ENCODE data around the gene CBLB. TPM values are rescaled to one million over a fixed set of nuclear protein-coding genes. Genes with fewer than 3 reads are reported as not detected.
A peak's percentile ranks its signal among the peaks of the same experiment; 100 is the strongest.
"Not testable (repeated sequence)": the region's sequence is repeated elsewhere in the genome, so short reads cannot be mapped to it uniquely, and the experiment has no call there.

Gene CBLB
- total RNA-seq, 2 experiments from 2014 or later, result 95.1 to 97.3 TPM

- Mint-ChIP-seq H3K9me3 (peaks cover 18% of the 10 kb centered on the region), H3K4me3 (no peak overlapping the region), H3K27me3 (no peaks in the 10 kb centered on the region), H3K4me1 (peaks cover 18% of the 10 kb centered on the region), H3K27ac (no peak overlapping the region), H3K36me3 (peaks cover 72% of the 10 kb centered on the region)
- DNase-seq, result no peak
Measured at GRCh38 chr3:105730801-105731354, 137.9 kb downstream of the CBLB start.

GRCh38 chr3:105729667-105730066, 139.1 kb downstream of the CBLB start:
- H3K9me3 Mint-ChIP-seq, result peaks cover 18% of the 10 kb centered on the region
- peaks cover 22% of the 10 kb centered on the region for H3K4me1 Mint-ChIP-seq
- no peak for DNase-seq
- H3K36me3 Mint-ChIP-seq, result peaks cover 68% of the 10 kb centered on the region
- H3K27ac Mint-ChIP-seq, result no peak overlapping the region
- no peaks in the 10 kb centered on the region for H3K27me3 Mint-ChIP-seq
- H3K4me3 Mint-ChIP-seq, result no peak overlapping the region

GRCh38 chr3:105728771-105729312, 140.0 kb downstream of the CBLB start:
- H3K27ac Mint-ChIP-seq, result no peak overlapping the region

GRCh38 chr3:105727036-105727435, 141.8 kb downstream of the CBLB start:
- peaks cover 20% of the 10 kb centered on the region for H3K9me3 Mint-ChIP-seq
- not testable (repeated sequence) for H3K4me3 Mint-ChIP-seq, DNase-seq, H3K27me3 Mint-ChIP-seq, H3K27ac Mint-ChIP-seq
- peaks cover 36% of the 10 kb centered on the region for H3K4me1 Mint-ChIP-seq
- H3K36me3 Mint-ChIP-seq, result peaks cover 66% of the 10 kb centered on the region

More at GRCh38 chr3:105728771-105729312, 140.0 kb downstream of the CBLB start:
- H3K4me1 Mint-ChIP-seq, result peaks cover 26% of the 10 kb centered on the region
- DNase-seq, result no peak
- H3K9me3 Mint-ChIP-seq, result peaks cover 18% of the 10 kb centered on the region
- H3K27me3 Mint-ChIP-seq, result no peaks in the 10 kb centered on the region
- no peak overlapping the region for H3K4me3 Mint-ChIP-seq
- H3K36me3 Mint-ChIP-seq, result peaks cover 71% of the 10 kb centered on the region

- Mint-ChIP-seq H3K27ac (peak overlapping the region; percentile 72), H3K4me3 (no peak overlapping the region), H3K36me3 (peaks cover 65% of the 10 kb centered on the region), H3K27me3 (no peaks in the 10 kb centered on the region), H3K9me3 (peaks cover 18% of the 10 kb centered on the region), H3K4me1 (peaks cover 25% of the 10 kb centered on the region)
- no peak for DNase-seq
Measured at GRCh38 chr3:105722943-105723556, 145.8 kb downstream of the CBLB start.

GRCh38 chr3:105719791-105720190, 149.0 kb downstream of the CBLB start:
- DNase-seq, result no peak
- no peak overlapping the region for H3K27ac Mint-ChIP-seq
- no peak overlapping the region for H3K4me3 Mint-ChIP-seq
- H3K9me3 Mint-ChIP-seq, result peaks cover 5% of the 10 kb centered on the region
- H3K27me3 Mint-ChIP-seq, result no peaks in the 10 kb centered on the region
- H3K4me1 Mint-ChIP-seq, result peaks cover 20% of the 10 kb centered on the region
- H3K36me3 Mint-ChIP-seq, result peaks cover 61% of the 10 kb centered on the region

GRCh38 chr3:105715372-105715771, 153.4 kb downstream of the CBLB start:
- H3K27me3 Mint-ChIP-seq, result no peaks in the 10 kb centered on the region
- H3K4me1 Mint-ChIP-seq, result peaks cover 14% of the 10 kb centered on the region
- H3K9me3 Mint-ChIP-seq, result no peaks in the 10 kb centered on the region
- H3K27ac Mint-ChIP-seq, result no peak overlapping the region
- peaks cover 60% of the 10 kb centered on the region for H3K36me3 Mint-ChIP-seq
- no peak overlapping the region for H3K4me3 Mint-ChIP-seq
- DNase-seq, result no peak

GRCh38 chr3:105714453-105714852, 154.4 kb downstream of the CBLB start:
- no peaks in the 10 kb centered on the region for H3K9me3 Mint-ChIP-seq
- H3K4me3 Mint-ChIP-seq, result no peak overlapping the region
- DNase-seq, result no peak
- no peak overlapping the region for H3K27ac Mint-ChIP-seq
- H3K4me1 Mint-ChIP-seq, result peaks cover 19% of the 10 kb centered on the region
- H3K36me3 Mint-ChIP-seq, result peaks cover 59% of the 10 kb centered on the region
- H3K27me3 Mint-ChIP-seq, result no peaks in the 10 kb centered on the region

GRCh38 chr3:105708980-105709379, 159.8 kb downstream of the CBLB start:
- H3K4me3 Mint-ChIP-seq, result no peak overlapping the region
- no peaks in the 10 kb centered on the region for H3K9me3 Mint-ChIP-seq
- H3K4me1 Mint-ChIP-seq, result peaks cover 21% of the 10 kb centered on the region
- DNase-seq, result no peak
- no peaks in the 10 kb centered on the region for H3K27me3 Mint-ChIP-seq
- peaks cover 50% of the 10 kb centered on the region for H3K36me3 Mint-ChIP-seq
- H3K27ac Mint-ChIP-seq, result no peak overlapping the region

- no peak overlapping the region for H3K4me3 Mint-ChIP-seq
- peaks cover 50% of the 10 kb centered on the region for H3K36me3 Mint-ChIP-seq
- peaks cover 24% of the 10 kb centered on the region for H3K4me1 Mint-ChIP-seq
- no peak overlapping the region for H3K27ac Mint-ChIP-seq
- no peak for DNase-seq
- no peaks in the 10 kb centered on the region for H3K9me3 Mint-ChIP-seq
- no peaks in the 10 kb centered on the region for H3K27me3 Mint-ChIP-seq
Measured at GRCh38 chr3:105707009-105707408, 161.8 kb downstream of the CBLB start.

- Mint-ChIP-seq H3K27ac (peak overlapping the region; percentile 16), H3K27me3 (no peaks in the 10 kb centered on the region), H3K4me1 (peaks cover 27% of the 10 kb centered on the region), H3K9me3 (peaks cover 1% of the 10 kb centered on the region), H3K4me3 (no peak overlapping the region), H3K36me3 (peaks cover 56% of the 10 kb centered on the region)
- no peak for DNase-seq
Measured at GRCh38 chr3:105704726-105705410, 163.9 kb downstream of the CBLB start.

- Mint-ChIP-seq H3K9me3 (peaks cover 4% of the 10 kb centered on the region), H3K27me3 (no peaks in the 10 kb centered on the region), H3K27ac (no peak overlapping the region), H3K4me3 (no peak overlapping the region), H3K36me3 (peaks cover 60% of the 10 kb centered on the region), H3K4me1 (peaks cover 37% of the 10 kb centered on the region)
- DNase-seq, result peak; percentile 8
Measured at GRCh38 chr3:105700575-105700974, 168.2 kb downstream of the CBLB start.

- Mint-ChIP-seq H3K9me3 (peaks cover 2% of the 10 kb centered on the region), H3K36me3 (peaks cover 52% of the 10 kb centered on the region), H3K4me3 (no peak overlapping the region), H3K27me3 (no peaks in the 10 kb centered on the region), H3K27ac (no peak overlapping the region), H3K4me1 (peaks cover 29% of the 10 kb centered on the region)
- no peak for DNase-seq
Measured at GRCh38 chr3:105691633-105692032, 177.2 kb downstream of the CBLB start.

- H3K4me1 Mint-ChIP-seq, result peaks cover 34% of the 10 kb centered on the region
- no peak for DNase-seq
- H3K36me3 Mint-ChIP-seq, result peaks cover 53% of the 10 kb centered on the region
- H3K4me3 Mint-ChIP-seq, result no peak overlapping the region
- peaks cover 2% of the 10 kb centered on the region for H3K9me3 Mint-ChIP-seq
- H3K27me3 Mint-ChIP-seq, result no peaks in the 10 kb centered on the region
- no peak overlapping the region for H3K27ac Mint-ChIP-seq
Measured at GRCh38 chr3:105691053-105691452, 177.8 kb downstream of the CBLB start.

- peak overlapping the region; percentile 68 for H3K27ac Mint-ChIP-seq
- no peaks in the 10 kb centered on the region for H3K27me3 Mint-ChIP-seq
- peaks cover 30% of the 10 kb centered on the region for H3K4me1 Mint-ChIP-seq
Measured at GRCh38 chr3:105688821-105689220, 180.0 kb downstream of the CBLB start.

More at GRCh38 chr3:105688821-105689220, 180.0 kb downstream of the CBLB start:
- Mint-ChIP-seq H3K9me3 (peaks cover 2% of the 10 kb centered on the region), H3K4me3 (no peak overlapping the region), H3K36me3 (peaks cover 59% of the 10 kb centered on the region)
- no peak for DNase-seq
